Glutamatergic neuron (in vitro differentiated cells): ENCODE results near the gene FOXP3. TPM values are rescaled to one million over a fixed set of nuclear protein-coding genes. Genes with fewer than 3 reads are reported as not detected.

Experiments used
- DNase-seq: peaks from one replicate; pipeline ENCODE4 v3.0.0; 2022
- H3K27ac Mint-ChIP-seq: one replicate; pipeline ENCODE4 v1.8.0; 2020; ENCODE audit warnings: mild to moderate bottlenecking, mixed read lengths, inconsistent platforms; ENCODE audit not compliant: unreplicated experiment
- H3K27me3 Mint-ChIP-seq: one replicate; pipeline ENCODE4 v1.8.0; 2020; ENCODE audit warnings: mild to moderate bottlenecking, moderate library complexity, mixed read lengths, inconsistent platforms; ENCODE audit not compliant: unreplicated experiment
- H3K36me3 Mint-ChIP-seq: one replicate; pipeline ENCODE4 v1.8.0; 2020; ENCODE audit warnings: mild to moderate bottlenecking, mixed read lengths, inconsistent platforms; ENCODE audit not compliant: unreplicated experiment
- H3K4me1 Mint-ChIP-seq: one replicate; pipeline ENCODE4 v1.8.0; 2020; ENCODE audit warnings: mild to moderate bottlenecking, low read depth, mixed read lengths, inconsistent platforms; ENCODE audit not compliant: unreplicated experiment
- H3K4me3 Mint-ChIP-seq: one replicate; pipeline ENCODE4 v1.8.0; 2020; ENCODE audit warnings: mild to moderate bottlenecking, mixed read lengths, inconsistent platforms; ENCODE audit not compliant: unreplicated experiment
- H3K9me3 Mint-ChIP-seq: one replicate; pipeline ENCODE4 v1.8.0; 2020; ENCODE audit warnings: mild to moderate bottlenecking, moderate library complexity, mixed read lengths, inconsistent platforms; ENCODE audit not compliant: unreplicated experiment
- total RNA-seq: library from RNA; stranded (reverse); fragmentation: NEBNext Ultra II Directional; extraction: Animal tissue kit (Norgen Biotek cat#: 25700); gene quantifications from one replicate; pipeline ENCODE4 v1.2.1, GENCODE V29; 2021; ENCODE audit not compliant: unreplicated experiment
- TF ChIP-seq, protein P1 (sequence below): fragments of 200-600 bp; sonication (generic); IDR thresholded peaks from one replicate; pipeline ENCODE4 v1.5.0; 2021; ENCODE audit not compliant: partially characterized antibody, unreplicated experiment

Gene FOXP3
- total RNA-seq, 1 donor from 2014 or later, result 0.78 TPM

DNA sequence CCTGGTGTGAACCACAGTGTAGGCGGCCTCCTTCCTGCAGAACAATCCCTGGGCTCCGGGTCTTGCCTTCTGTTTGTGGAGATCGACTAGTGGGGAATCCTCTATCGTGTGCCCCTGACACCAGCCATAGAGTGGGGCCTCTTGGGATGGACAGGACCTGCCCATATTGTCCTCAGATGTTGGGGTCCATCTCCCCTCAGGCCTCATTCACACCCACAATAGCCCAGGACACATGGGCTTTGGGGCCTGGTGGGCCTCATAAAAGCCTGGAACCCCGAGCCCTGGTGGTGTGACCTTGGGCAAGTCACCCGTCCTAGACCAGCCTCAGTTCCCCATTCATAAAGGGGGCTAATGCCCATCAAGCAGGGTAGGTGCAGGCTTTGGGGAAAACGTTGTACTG is 25.7 kb upstream of the FOXP3 start:
- H3K4me1 Mint-ChIP-seq, result no peaks in the 10 kb centered on the region
- H3K27me3 Mint-ChIP-seq, result no peaks in the 10 kb centered on the region
- TF ChIP-seq, protein P1, sequence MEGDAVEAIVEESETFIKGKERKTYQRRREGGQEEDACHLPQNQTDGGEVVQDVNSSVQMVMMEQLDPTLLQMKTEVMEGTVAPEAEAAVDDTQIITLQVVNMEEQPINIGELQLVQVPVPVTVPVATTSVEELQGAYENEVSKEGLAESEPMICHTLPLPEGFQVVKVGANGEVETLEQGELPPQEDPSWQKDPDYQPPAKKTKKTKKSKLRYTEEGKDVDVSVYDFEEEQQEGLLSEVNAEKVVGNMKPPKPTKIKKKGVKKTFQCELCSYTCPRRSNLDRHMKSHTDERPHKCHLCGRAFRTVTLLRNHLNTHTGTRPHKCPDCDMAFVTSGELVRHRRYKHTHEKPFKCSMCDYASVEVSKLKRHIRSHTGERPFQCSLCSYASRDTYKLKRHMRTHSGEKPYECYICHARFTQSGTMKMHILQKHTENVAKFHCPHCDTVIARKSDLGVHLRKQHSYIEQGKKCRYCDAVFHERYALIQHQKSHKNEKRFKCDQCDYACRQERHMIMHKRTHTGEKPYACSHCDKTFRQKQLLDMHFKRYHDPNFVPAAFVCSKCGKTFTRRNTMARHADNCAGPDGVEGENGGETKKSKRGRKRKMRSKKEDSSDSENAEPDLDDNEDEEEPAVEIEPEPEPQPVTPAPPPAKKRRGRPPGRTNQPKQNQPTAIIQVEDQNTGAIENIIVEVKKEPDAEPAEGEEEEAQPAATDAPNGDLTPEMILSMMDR, result no peak
- no peak overlapping the region for H3K27ac Mint-ChIP-seq
- no peak overlapping the region for H3K4me3 Mint-ChIP-seq
- H3K9me3 Mint-ChIP-seq, result no peaks in the 10 kb centered on the region
- no peaks in the 10 kb centered on the region for H3K36me3 Mint-ChIP-seq
- DNase-seq, result no peak

DNA sequence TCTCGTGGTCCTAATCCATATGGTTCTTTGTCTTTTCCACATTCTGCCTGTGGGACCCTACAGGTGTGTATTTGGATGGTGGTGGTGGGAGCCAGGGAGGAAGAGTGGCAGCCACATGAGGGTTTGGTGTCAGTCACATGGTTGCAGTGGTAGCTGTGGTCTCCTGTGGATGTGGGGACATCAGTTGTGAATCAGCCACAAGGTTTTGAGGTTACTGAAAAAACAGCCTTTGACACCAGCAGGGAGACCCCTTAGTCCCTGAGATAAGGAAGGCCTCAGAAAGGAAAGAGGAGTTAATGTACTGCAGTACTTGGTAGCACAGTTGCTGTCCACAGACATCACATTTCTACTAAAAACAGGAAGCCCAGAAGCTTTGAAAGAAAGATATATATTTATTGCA is 23.2 kb upstream of the FOXP3 start:
- no peaks in the 10 kb centered on the region for H3K27me3 Mint-ChIP-seq
- no peaks in the 10 kb centered on the region for H3K36me3 Mint-ChIP-seq
- DNase-seq, result no peak
- no peak overlapping the region for H3K27ac Mint-ChIP-seq
- H3K4me3 Mint-ChIP-seq, result no peak overlapping the region
- peaks cover under 1% of the 10 kb centered on the region for H3K4me1 Mint-ChIP-seq
- no peaks in the 10 kb centered on the region for H3K9me3 Mint-ChIP-seq
- TF ChIP-seq, protein P1, result no peak

DNA sequence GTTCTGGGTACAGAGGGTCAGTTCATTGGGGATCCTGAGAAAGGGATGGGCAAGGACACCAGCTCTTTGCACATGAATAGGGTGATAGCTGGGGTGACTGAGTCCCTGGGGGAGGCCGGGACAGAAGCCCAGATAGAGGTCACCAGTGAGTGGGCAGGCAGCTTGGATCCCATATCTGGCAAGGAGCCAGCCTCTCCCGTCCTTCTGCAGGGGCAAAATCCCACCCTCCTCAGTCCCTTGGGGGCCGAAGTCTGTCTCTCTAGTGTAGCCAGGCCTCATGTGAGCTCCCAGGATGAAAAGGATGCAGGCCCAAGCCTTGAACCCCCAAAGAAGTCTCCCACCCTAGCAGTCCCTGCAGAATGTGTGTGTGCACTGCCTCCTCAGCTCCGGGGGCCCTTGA is 22.1 kb upstream of the FOXP3 start:
- DNase-seq, result no peak
- Mint-ChIP-seq H3K27me3 (peaks cover 2% of the 10 kb centered on the region), H3K36me3 (no peaks in the 10 kb centered on the region), H3K9me3 (no peaks in the 10 kb centered on the region), H3K27ac (no peak overlapping the region), H3K4me3 (no peak overlapping the region), H3K4me1 (peaks cover 7% of the 10 kb centered on the region)
- TF ChIP-seq, protein P1, result no peak

DNA sequence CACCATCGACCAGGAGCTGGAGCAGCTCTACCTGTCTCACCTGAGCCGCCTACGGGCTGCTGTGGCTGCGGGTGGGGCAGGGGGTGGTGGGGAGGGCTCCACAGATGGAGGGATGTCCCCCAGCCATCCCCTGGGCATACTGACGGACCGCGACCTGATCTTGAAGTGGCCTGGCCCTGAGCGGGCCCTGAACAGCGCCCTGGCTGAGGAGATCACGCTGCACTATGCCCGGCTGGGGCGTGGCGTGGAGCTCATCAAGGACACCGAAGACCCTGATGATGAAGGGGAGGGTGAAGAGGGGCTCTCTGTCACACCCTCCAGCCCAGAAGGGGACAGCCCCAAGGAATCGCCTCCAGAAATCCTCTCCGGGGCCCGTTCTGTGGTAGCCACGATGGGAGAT is 21.6 kb upstream of the FOXP3 start:
- Mint-ChIP-seq H3K27me3 (peaks cover 2% of the 10 kb centered on the region), H3K36me3 (no peaks in the 10 kb centered on the region), H3K9me3 (no peaks in the 10 kb centered on the region), H3K4me3 (no peak overlapping the region), H3K4me1 (peaks cover 7% of the 10 kb centered on the region), H3K27ac (no peak overlapping the region)
- TF ChIP-seq, protein P1, result no peak
- DNase-seq, result no peak

DNA sequence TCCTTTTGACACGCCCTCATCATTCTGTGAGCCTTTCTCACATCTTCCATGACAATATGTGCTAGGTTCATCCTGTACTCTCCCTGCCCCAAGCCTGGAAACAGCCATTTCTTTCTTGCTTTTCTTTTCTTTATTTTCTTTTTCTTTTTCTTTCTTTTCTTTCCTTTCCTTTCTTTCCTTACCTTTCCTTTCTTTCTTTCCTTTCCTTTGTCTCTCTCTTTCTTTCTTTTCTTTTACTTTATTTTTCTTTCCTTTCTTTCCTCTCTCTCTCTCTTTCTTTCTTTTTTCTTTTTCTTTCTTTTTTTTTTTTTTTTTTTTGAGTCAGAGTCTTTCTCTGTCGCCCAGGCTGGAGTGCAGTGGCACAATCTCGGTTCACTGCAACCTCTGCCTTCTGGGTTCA is 19.7 kb upstream of the FOXP3 start:
- peaks cover 7% of the 10 kb centered on the region for H3K4me1 Mint-ChIP-seq

More for the DNA sequence above, 19.7 kb upstream of the FOXP3 start:
- TF ChIP-seq, protein P1, result no peak
- H3K9me3 Mint-ChIP-seq, result no peaks in the 10 kb centered on the region
- no peak for DNase-seq
- peaks cover 2% of the 10 kb centered on the region for H3K27me3 Mint-ChIP-seq
- no peaks in the 10 kb centered on the region for H3K36me3 Mint-ChIP-seq
- H3K4me3 Mint-ChIP-seq, result no peak overlapping the region
- H3K27ac Mint-ChIP-seq, result no peak overlapping the region
